HG03135 (cell line): ENCODE results near the gene SLC9C2.
"Not testable (repeated sequence)": the region's sequence is repeated elsewhere in the genome, so short reads cannot be mapped to it uniquely, and the experiment has no call there.

ENCODE experiments used
- ATAC-seq: cut with Tn5 transposase; IDR thresholded peaks from one replicate; pipeline ENCODE4 v1.9.1; 2021; ENCODE audit warnings: mild to moderate bottlenecking, moderate library complexity; ENCODE audit not compliant: unreplicated experiment

SLC9C2 gene

DNA sequence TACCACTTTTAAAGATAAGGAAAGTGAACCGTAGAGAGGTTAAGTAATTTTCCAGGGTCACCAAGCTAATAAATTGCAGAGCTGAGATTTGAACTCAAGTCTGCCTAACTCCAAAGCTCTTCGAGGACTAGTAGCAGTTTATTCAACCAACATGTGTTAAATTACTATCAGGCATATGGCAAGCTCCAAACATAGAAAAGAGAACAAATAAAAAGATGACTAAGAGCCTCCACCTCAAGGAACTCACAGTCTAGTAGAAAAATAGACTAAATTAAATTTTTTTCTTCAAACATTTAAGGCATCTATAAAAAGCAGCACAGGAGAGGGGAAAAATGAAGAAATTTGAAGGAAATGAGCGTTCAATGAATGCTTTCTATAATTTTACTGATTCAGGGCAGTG lies 22.2 kb downstream of the SLC9C2 start:
- no peak for ATAC-seq

DNA sequence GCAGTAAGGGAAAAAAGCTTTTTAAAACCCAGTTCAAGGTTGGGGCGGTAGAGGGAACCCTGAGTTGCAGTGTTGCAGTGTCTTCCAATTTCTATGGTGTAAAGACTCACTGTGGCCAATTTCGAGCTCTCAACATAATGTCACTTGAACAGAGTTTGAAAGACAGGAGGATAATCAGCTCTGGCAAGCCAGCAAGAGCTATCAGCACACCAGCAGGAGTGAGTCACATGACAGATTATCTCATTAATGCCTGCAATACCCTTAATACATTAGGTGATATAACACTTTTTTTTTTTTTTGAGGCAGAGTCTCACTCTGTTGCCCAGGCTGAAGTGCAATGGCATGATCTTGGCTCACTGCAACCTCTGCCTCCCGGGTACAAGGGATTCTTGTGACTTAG lies 22.8 kb downstream of the SLC9C2 start:
- no peak for ATAC-seq

DNA sequence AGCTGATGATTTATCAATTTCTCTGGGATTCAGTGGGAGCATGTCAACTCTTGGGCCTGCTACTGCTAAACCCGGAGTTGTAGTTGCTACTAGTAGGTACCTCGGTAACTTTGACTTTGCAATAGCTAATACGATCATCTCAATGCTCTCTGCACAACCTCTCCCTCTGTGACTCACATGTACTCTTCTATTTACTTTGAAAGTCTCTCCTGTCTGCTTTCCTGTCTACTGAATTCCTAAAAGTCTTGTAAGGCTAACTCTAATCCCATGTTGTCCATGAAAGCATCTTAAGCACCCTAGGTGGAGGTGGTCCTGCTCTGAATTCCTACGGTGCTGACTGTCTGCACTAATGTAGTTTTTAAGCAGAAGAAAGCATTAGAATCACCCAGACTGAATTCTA lies 29.3 kb downstream of the SLC9C2 start:
- ATAC-seq = no peak

DNA sequence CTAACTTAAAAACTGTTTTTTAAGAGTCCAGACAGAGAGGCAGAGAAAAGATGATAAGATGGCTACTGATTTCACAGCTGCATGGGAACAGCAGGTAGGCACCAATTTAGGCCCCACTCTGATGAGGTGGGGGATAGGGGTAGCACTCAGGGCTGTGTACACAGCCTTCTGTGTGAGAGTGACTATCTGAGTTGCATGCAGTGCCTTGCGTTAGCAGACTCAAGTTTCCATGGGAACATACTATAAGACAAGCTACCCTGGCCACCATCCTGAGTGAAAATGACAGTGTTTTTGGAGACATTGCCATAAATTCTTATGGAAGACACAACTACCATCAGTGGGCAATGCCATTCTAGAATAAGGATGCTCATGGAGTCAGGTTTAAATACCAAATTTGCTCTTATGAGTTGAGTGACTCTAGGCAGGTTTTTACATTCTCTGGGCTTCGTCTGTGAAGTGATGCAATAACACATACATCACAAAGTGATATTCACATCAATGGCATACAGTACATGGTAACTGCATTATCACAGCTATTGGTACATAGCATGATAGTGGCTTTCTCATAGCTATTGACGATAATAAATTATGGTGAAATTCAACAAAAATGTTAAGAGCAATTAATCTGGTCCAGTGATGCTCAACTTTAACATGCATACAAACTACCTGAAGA lies 30.5 kb downstream of the SLC9C2 start:
- ATAC-seq = no peak

DNA sequence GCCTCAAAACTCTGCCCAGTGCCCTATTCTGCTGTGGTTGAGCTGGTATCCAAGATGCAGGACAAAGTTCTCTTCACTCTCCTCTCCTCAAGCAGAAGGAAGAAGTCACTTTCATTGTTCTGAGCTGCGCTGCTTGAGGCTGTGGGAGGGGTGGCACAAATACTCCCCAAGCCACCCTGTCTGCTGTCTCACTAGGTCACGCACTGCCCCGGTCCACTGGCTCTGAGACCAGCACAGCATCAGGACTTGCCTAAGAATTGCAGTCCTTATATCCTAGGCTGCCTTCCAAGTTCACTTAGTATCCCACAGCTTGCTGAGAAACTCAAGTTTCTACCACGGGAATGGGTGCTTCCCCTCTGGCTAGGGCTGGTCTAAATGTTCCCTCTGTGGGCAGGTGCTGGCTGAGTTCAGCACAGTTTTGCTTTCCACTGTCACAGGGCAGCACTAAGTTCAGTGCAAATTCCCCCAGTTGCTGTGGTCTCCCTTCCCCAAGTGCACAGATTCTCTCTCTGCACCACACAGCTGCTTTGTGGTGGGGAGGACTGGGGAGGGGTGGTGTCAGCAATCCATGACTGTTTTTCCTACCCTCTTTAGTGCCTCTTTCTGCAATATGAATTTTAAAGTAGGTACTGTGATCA lies 32.4 kb downstream of the SLC9C2 start:
- ATAC-seq = peak; percentile 63

DNA sequence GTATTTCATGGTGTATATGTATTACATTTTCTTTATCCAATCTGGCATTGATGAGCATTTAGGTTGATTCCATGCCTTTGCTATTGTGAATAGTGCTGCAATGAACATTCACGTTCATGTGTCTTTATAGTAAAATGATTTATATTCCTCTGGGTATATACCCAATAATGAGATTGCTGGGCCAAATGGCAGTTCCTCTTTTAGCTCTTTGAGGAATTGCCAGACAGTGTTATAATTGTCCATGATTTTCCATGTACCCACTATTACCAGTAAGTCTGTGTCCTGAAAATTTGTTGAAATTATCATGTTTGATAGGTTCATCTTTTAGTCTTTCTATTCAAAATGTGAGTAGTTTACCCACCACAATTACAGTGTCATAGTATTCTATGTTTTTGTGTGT lies 34.4 kb downstream of the SLC9C2 start:
- ATAC-seq = no peak

DNA sequence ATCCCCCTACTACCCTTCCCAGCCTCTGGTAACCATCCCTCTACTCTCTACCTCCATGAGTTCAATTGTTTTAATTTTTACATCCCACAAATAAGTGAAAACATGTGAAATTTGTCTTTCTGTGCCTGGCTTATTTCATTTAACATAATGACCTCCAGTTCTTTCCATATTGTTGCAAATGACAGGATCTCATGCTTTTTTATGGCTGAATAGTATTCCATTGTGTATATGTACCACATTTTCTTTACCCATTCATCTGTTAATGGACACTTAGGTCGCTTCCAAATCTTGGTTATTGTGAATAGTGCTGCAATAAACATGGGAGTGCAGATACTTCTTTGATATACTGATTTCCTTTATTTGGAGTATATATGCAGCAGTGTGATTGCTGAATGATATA lies 39.0 kb downstream of the SLC9C2 start:
- not testable (repeated sequence) for ATAC-seq

DNA sequence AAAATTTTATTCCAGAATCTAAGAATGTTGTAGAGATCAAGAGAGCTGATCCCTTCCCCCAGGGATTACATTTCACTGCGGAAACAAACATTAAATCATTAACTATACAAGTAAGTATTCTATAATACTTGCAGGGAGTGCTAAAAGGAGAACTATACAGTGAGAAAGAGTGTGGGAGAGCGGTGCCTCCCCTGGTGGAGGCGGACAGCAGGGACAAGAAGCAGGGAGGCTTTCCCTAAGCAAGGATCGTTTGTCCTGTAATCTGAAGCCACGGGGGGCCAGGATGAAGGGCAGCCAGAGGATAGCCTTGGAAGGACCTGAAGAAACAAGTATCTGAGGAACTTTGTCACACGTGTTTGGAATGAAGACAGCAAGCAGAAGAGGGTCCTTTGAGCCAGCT lies 40.1 kb downstream of the SLC9C2 start:
- no peak for ATAC-seq

DNA sequence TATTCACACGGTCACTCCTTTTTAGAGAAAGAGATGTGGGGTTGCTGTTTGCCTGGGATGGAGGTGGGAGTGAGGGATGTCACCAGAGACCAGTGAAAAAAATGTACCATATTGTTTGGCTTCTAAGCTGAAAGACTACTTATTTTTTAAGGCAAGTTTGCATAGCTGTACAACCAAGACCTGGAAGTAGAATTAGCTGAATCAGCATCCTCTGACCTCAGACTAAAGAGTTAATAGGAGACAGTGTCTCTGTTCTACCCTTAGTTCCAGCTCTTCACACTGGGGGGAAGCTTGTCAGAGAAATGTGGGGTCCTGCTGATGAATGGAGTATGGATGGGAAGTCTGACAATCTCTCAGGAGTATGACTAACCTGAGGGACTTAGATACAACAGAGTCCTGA lies 41.6 kb downstream of the SLC9C2 start:
- ATAC-seq = no peak

DNA sequence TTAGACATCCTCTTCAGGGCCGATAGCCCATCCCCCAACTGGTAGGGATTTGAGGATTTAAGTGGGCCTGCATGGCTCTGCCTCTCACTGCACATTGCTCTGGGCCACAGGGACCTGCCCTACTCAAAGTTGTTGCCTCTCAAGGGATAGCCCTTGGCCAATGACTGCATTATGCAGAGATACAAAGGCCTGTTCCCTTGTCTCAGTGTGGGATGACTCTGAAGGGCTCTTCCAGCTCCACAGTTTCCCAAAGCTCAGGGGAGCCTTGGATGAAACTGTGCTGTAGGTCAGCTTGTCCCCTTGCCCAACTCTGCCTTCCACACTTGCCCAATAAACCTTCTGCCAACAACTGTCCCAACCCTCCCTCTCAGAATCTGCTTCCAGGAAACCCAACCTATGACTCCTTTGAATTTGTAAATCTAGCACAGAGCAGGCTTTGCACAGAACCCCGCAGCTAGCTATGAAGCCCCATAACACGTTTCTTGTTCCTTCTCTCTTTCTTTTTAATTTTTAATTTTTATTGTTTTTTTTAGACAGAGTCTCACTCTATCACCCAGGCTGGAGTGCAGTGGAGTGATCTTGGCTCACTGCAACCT lies 42.5 kb downstream of the SLC9C2 start:
- ATAC-seq = no peak

DNA sequence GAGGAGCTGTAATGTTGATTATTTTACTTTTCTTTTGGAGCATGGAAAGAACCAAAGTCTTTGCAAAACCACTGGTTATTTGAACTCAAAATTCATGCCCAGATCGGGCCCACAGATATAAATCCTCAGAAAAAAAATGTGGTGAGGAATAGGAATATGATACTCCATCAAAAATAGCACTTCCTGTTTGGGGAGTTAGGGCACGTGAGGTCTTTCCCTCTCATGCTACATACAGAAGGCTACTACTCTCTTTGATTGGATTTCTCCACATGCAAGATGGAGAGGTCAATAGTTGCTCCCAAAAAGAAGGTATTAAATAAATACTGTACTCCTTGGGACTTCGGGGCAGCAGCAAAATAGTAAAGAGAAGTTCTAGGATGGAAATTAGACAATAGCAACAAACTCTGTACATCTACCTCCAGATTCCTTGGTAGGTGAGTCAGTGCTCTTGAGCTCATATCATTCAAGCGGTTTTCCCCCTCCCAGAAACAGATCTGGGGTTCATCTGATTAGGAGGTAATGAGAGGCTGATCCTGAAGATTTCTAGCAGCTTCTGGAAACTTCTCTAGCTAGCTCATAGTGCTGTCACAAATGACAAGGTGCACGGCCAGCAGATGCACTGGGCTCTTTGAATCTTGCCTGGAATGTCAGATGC lies 47.1 kb downstream of the SLC9C2 start:
- no peak for ATAC-seq

DNA sequence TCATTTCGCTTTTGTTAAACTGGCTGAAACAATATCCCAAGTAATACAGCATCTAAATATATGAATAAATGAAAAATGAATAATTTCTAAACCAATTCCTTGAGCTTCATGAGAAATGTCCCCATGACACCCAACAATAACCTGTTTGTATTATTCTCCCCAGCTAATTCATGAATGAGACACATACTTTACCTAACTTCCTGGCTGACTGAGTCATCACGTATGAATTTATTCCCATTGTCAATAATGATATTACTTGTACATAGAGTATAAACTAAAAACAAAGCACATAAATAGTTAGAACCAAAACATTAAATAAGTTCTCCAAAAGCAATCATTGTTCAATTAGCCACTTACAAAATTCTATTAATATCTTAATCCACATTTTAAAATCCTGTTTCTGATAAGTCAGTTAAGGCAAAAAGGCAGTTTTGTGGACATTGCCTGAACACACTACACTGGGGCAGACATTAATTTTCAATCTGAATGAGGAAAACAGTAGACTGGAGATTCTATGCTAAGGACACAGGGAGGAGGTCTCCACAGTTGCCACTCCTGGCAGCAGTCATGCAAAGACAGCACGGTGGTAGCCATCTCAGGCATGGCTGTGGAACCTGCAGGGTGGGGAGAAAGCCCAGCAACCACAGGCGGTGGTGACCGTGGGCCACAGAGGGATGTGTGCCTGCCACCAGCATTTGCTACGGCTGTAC lies 48.2 kb downstream of the SLC9C2 start:
- ATAC-seq = no peak

DNA sequence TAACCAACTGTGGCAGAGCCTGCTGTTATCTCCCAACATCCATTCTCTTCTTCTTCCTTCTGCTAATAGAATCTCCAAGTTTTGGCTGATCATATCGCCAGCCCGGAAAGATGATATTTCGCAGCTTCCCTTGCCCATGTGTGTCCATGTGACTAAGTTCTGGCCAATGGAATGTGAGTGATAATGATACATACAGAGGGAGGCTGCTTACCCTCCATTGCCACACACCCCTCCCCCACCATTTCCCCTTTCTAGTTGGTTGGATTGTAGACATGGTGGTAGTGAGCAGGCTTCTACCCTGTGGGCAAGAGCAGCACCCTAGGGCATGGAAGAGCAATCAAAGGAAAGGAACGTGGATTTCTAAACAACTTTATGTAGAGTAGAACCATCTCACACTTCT lies 48.8 kb downstream of the SLC9C2 start:
- no peak for ATAC-seq

DNA sequence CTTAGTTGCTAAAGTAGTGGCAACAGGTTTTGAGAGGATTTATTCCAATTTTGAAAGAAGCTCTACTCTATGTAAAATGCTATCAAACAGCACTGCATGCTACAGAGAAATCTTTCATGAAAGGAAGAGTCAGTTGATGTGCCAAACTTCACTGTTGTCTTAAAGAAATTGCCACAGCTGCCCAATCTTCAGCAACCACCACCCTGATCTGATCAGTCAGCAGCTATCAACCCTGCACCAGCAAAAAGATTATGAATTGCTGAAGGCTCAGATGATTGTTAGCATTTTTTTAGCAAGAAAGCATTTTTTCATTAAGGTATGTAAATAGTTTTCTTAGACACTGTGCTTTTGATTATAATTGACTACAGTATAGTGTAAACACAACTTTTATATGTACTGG lies 49.6 kb downstream of the SLC9C2 start:
- no peak for ATAC-seq

DNA sequence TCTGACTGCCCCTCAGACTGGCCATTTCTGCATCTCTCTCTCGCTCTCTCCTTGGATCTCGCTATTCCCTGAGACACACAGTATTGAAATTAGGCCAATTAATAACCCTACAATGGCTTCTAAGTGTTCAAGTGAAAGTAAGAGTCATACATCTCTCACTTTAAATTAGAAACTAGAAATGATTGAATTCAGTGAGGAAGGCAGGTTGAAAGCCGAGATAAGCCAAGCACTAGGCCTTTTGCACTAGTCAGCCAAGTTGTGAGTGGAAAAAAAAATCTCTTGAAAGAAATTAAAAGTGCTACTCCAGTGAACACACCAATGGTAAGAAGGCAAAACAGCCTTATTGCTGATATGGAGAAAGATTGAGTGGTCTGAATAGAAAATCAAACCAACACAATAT lies 51.2 kb downstream of the SLC9C2 start:
- no peak for ATAC-seq

DNA sequence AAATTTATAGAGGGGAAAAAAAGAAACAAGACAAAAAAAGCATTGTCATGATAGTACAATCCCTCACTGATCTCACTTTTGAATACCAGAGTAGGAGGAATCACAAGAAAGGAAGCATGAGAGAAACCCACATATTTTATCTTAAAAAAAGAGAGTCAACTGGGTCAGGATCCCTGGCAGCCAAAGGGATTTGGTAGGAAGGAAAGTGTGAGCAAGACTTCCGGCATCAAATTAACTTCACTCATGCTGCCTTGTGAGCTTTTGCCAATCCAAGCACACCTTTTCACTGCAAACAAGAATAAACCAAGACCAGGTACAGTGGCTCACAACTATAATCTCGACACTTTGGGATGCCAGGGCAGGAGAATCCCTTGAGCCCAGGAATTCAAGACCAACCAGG lies 53.1 kb downstream of the SLC9C2 start:
- ATAC-seq = no peak

DNA sequence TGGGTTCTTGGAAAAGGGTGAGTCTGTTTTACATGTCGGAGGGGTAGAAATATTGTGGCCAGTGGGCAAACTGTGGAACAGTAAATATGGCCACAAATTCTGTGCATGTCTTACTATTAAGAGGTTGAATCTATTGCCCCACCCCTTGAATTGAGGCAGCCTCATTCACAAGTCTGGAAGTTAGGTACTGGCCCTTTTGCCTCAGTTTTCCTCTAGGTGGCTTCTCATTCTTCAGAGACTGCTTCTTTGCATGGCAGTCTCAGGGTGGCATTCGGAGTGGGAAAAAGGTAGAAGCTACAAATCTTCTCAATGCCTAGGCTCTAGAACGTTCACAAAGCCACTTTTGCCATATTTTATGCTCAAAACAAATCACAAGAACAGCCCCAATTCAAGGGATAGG lies 57.2 kb downstream of the SLC9C2 start:
- ATAC-seq = no peak

DNA sequence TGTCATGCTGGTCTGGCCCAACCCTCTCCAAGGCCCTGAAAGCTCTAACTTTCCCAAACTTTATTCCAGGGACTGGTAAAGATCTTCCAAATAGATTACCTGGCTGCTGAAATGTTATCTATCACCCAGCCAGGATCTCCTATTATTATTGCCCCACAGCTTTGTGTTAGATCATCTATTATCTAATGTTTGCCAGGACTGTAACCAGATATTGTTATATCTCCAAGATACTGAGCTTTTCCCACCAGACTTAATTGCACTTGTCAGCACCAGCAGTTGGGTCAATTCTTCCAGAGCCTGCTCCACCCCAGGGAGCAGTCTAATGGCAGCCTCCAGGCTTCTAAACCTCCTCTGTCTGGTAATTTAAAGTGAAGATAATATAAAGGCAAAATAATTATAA lies 66.6 kb downstream of the SLC9C2 start:
- ATAC-seq = no peak

DNA sequence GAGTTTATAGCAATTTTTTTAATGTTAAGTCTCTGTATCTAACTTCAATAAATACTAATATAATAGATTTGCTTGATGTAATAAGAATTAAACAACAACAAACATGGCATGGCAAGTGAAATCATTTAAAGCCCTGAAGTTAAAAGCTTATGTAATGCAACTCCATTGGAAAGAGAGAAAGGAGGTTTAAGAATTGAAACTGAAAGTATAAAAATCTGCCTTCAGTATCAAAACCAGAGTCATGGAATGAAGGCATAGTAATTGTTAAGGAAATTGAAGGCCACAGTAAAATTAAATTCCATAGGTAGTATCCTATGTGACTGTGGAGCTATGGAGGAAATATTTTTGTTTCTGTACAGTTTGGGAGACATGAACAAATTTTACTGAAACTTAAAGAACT lies 70.6 kb downstream of the SLC9C2 start:
- no peak for ATAC-seq

DNA sequence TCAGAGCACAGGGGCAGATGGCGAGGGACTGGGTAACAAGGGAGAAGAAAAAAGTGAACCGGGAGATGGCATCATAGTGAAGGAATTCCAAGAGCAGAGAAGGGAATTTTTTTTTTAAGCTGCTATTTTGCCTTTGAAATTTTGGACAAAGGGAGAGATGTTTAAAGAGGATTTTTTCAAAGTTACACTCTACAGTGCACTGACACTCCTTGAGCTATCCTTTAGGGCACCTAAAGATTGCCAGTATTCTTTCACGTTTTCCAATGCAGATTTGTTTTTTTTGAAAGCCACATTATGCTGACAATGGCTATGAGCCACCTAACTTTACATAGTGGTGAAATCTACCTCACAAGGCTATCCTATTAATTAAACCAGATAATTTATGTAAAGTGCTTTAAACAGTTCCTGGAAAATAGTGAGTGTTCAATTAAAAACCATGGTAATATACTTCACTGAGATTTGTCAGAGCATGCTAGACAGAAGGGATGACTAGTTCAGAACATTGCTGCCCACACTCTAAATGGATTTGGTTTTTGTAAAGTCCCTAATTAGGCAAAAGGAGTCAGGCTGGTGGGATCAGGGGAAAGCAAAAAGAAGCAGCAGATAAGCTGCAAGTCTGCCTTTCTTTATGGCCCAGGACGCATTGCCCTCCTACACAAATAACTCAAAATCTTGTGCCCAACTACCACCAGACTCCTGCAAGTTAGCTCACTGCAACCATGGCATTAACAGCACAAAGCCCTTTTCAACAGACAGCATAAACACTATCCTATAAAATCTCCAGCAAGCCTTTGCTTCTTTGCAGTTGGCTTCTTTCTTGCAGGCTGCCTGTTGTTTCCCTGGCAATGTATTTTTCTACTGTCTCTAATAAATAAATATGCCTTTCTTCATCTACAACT lies 71.8 kb downstream of the SLC9C2 start:
- ATAC-seq = no peak
